Neural cell (in vitro differentiated cells): ENCODE measurements around the gene BRK1. TPM values are rescaled to one million over a fixed set of nuclear protein-coding genes. Genes with fewer than 3 reads are reported as not detected.
"Not testable (repeated sequence)": the region's sequence is repeated elsewhere in the genome, so short reads cannot be mapped to it uniquely, and the experiment has no call there.

Experiments used
- H2AFZ ChIP-seq: fragments of 200-600, 300-800 bp; sonication (generic), shearing (Covaris generic); 2 replicates; pipeline ENCODE4 v1.6.0; 2014; ENCODE audit warnings: low read depth, mild to moderate bottlenecking, antibody characterized with exemption, low read length, moderate library complexity
- H3F3A ChIP-seq: fragments of 200-600 bp; shearing (Covaris generic); 2 replicates; pipeline ENCODE4 v1.6.1; 2016; ENCODE audit warnings: mild to moderate bottlenecking, moderate library complexity, mixed read lengths, antibody characterized with exemption, low read length; ENCODE audit not compliant: insufficient read depth, poor library complexity, severe bottlenecking
- H3K27ac ChIP-seq: fragments of 200-600, 300-800 bp; sonication (generic), shearing (Covaris generic); 2 replicates; pipeline ENCODE4 v1.5.1; 2014; ENCODE audit warnings: mild to moderate bottlenecking, low read length, moderate library complexity
- H3K27me3 ChIP-seq: fragments of 300-800, 200-600 bp; sonication (generic), shearing (Covaris generic); 2 replicates; pipeline ENCODE4 v1.6.0; 2014; ENCODE audit warnings: mild to moderate bottlenecking, low read depth, low read length, moderate library complexity; ENCODE audit not compliant: insufficient read depth
- H3K36me3 ChIP-seq: fragments of 300-800, 200-600 bp; sonication (generic), shearing (Covaris generic); 2 replicates; pipeline ENCODE4 v1.5.1; 2014; ENCODE audit warnings: mild to moderate bottlenecking, antibody characterized with exemption, low read length, moderate library complexity; ENCODE audit not compliant: insufficient read depth
- H3K4me2 ChIP-seq: fragments of 300-800, 200-600 bp; sonication (generic), shearing (Covaris generic); 2 replicates; pipeline ENCODE4 v1.6.0; 2014; ENCODE audit warnings: mild to moderate bottlenecking, low read length
- H3K4me3 ChIP-seq: fragments of 300-800, 200-600 bp; sonication (generic), shearing (Covaris generic); 2 replicates; pipeline ENCODE4 v1.5.1; 2014; ENCODE audit warnings: mild to moderate bottlenecking, low read length, moderate library complexity
- H3K79me2 ChIP-seq: fragments of 200-600 bp; shearing (Covaris generic); replicated peaks from 2 replicates; pipeline ENCODE4 v1.6.0; 2014; ENCODE audit warnings: mild to moderate bottlenecking, low read length, moderate library complexity; ENCODE audit not compliant: insufficient read depth
- H3K9ac ChIP-seq: fragments of 300-800, 200-600 bp; sonication (generic), shearing (Covaris generic); 2 replicates; pipeline ENCODE4 v1.6.1; 2016; ENCODE audit warnings: mild to moderate bottlenecking, low read length, mixed read lengths
- H3K9me2 ChIP-seq: fragments of 200-600 bp; shearing (Covaris generic); 2 replicates; pipeline ENCODE4 v1.6.1; 2016; ENCODE audit warnings: mild to moderate bottlenecking, low read length, mixed read lengths; ENCODE audit not compliant: insufficient read depth
- H3K9me3 ChIP-seq: fragments of 200-600, 300-800 bp; sonication (generic), shearing (Covaris generic); 2 replicates; pipeline ENCODE4 v1.6.1; 2016; ENCODE audit warnings: mild to moderate bottlenecking, mixed run types, low read length, moderate library complexity, mixed read lengths
- H4K20me1 ChIP-seq: fragments of 200-600 bp; shearing (Covaris generic); 2 replicates; pipeline ENCODE4 v1.6.1; 2016; ENCODE audit warnings: mild to moderate bottlenecking, mixed run types; ENCODE audit not compliant: insufficient read depth
- CTCF ChIP-seq: fragments of 450-650 bp; IDR thresholded peaks from 2 replicates; pipeline ENCODE4 v1.5.1; 2014; ENCODE audit warnings: antibody characterized with exemption, mild to moderate bottlenecking, moderate library complexity; ENCODE audit not compliant: poor library complexity, severe bottlenecking
- EP300 ChIP-seq: fragments of 450-650 bp; conservative IDR thresholded peaks from 2 replicates; pipeline ENCODE4 v1.6.1; 2014; ENCODE audit warnings: antibody characterized with exemption, mild to moderate bottlenecking, moderate library complexity; ENCODE audit not compliant: poor library complexity, severe bottlenecking
- EZH2 ChIP-seq: fragments of 200-600, 300-800 bp; shearing (Covaris generic), sonication (generic); IDR thresholded peaks from 2 replicates; pipeline ENCODE4 v1.6.1; 2014; ENCODE audit warnings: antibody characterized with exemption, low read length, borderline replicate concordance, mild to moderate bottlenecking; ENCODE audit not compliant: insufficient read depth, poor library complexity, severe bottlenecking
- MXI1 ChIP-seq: fragments of 450-650 bp; conservative IDR thresholded peaks from 2 replicates; pipeline ENCODE4 v1.6.1; 2014; ENCODE audit warnings: antibody characterized with exemption, mild to moderate bottlenecking; ENCODE audit not compliant: poor library complexity, severe bottlenecking
- POLR2AphosphoS5 ChIP-seq: IDR thresholded peaks from 2 replicates; pipeline ENCODE4 v1.6.1; 2012
- RAD21 ChIP-seq: fragments of 450-650 bp; conservative IDR thresholded peaks from 2 replicates; pipeline ENCODE4 v1.6.1; 2014; ENCODE audit warnings: antibody characterized with exemption, mild to moderate bottlenecking, moderate library complexity
- REST ChIP-seq: IDR thresholded peaks from 2 replicates; pipeline ENCODE4 v1.6.1; 2012; ENCODE audit warnings: borderline replicate concordance
- SMC3 ChIP-seq: fragments of 450-650 bp; conservative IDR thresholded peaks from 2 replicates; pipeline ENCODE4 v1.6.1; 2014; ENCODE audit warnings: antibody characterized with exemption, mild to moderate bottlenecking, moderate library complexity; ENCODE audit not compliant: poor library complexity
- TAF1 ChIP-seq: IDR thresholded peaks from 2 replicates; pipeline ENCODE4 v1.6.1; 2012; ENCODE audit warnings: low read depth
- polyA plus RNA-seq: library from polyadenylated mRNA; depleted of rRNA; stranded (reverse); fragments of >200 nt; gene quantifications from 2 replicates; pipeline ENCODE4 v1.2.3, GENCODE V29; 2014

The BRK1 gene
- polyA plus RNA-seq, 1 donor from 2014 or later = 265 TPM

- no peaks in the 10 kb centered on the region for H3K9me2 ChIP-seq
- TF ChIP-seq EP300 (no peak), TAF1 (no peak), CTCF (no peak), RAD21 (no peak), MXI1 (no peak), REST (no peak), SMC3 (no peak), POLR2AphosphoS5 (no peak), EZH2 (no peak)
- H2AFZ ChIP-seq = no peak overlapping the region
- no peaks in the 10 kb centered on the region for H3K36me3 ChIP-seq
- H3K27me3 ChIP-seq = no peaks in the 10 kb centered on the region
- H4K20me1 ChIP-seq = no peaks in the 10 kb centered on the region
- H3K4me3 ChIP-seq = no peak overlapping the region
- no peaks in the 10 kb centered on the region for H3K9me3 ChIP-seq
- no peak overlapping the region for H3K4me2 ChIP-seq
- H3K27ac ChIP-seq = no peak overlapping the region
- H3K79me2 ChIP-seq = no peaks in the 10 kb centered on the region
- no peak overlapping the region for H3K9ac ChIP-seq
- no peaks in the 10 kb centered on the region for H3F3A ChIP-seq
These were observed 57.8 kb downstream of the BRK1 start for GRCh38 chr3:10173095-10173925.

GRCh38 chr3:10173926-10174435 is 58.5 kb downstream of the BRK1 start:
- no peak for TF ChIP-seq TAF1
- no peak for TF ChIP-seq REST
- no peak for TF ChIP-seq SMC3
- no peak for TF ChIP-seq POLR2AphosphoS5
- Histone ChIP-seq H4K20me1 (no peaks in the 10 kb centered on the region), H3K27me3 (no peaks in the 10 kb centered on the region), H3K4me3 (no peak overlapping the region), H3K4me2 (no peak overlapping the region), H3K9me3 (no peaks in the 10 kb centered on the region), H2AFZ (no peak overlapping the region), H3K27ac (no peak overlapping the region), H3F3A (no peaks in the 10 kb centered on the region), H3K9me2 (no peaks in the 10 kb centered on the region), H3K36me3 (no peaks in the 10 kb centered on the region), H3K79me2 (no peaks in the 10 kb centered on the region), H3K9ac (no peak overlapping the region)

- not testable (repeated sequence) for H2AFZ ChIP-seq, H3K27ac ChIP-seq, H3K27me3 ChIP-seq, H3K36me3 ChIP-seq, H3K4me3 ChIP-seq, H3K9ac ChIP-seq, H3F3A ChIP-seq, H3K4me2 ChIP-seq, H4K20me1 ChIP-seq, H3K9me2 ChIP-seq, H3K9me3 ChIP-seq, H3K79me2 ChIP-seq
These were observed 59.9 kb downstream of the BRK1 start for GRCh38 chr3:10175334-10175733.

GRCh38 chr3:10176150-10176549 is 60.7 kb downstream of the BRK1 start:
- H3K4me3 ChIP-seq, H3F3A ChIP-seq, H3K79me2 ChIP-seq, H3K27me3 ChIP-seq, H4K20me1 ChIP-seq, H3K9ac ChIP-seq, H3K9me2 ChIP-seq, H2AFZ ChIP-seq, H3K9me3 ChIP-seq, H3K4me2 ChIP-seq, H3K27ac ChIP-seq, H3K36me3 ChIP-seq: not testable (repeated sequence)
